Sciatic nerve (tissue), 2 donors: ENCODE results near the gene CRYAB. TPM values are rescaled to one million over a fixed set of nuclear protein-coding genes. Genes with fewer than 3 reads are reported as not detected.

Experiments used
- ATAC-seq: fragments of 200-7000 bp; cut with Tn5 transposase; one replicate; pipeline ENCODE4 v1.9.1; 2020; ENCODE audit warnings: mild to moderate bottlenecking, moderate library complexity
- DNase-seq: peaks from one replicate; pipeline ENCODE4 v3.0.0-alpha.2; 2020; ENCODE audit warnings: low spot score
- intact Hi-C: fragments of 100-400 bp; cut with DNase I; formaldehyde crosslinking; loops from one replicate; pipeline ENCODE4 v1.14.2; 2022
- total RNA-seq: library from RNA; stranded (reverse); fragmentation: NEBNext Ultra II Directional; extraction: Animal tissue kit (Norgen Biotek cat#: 25700); gene quantifications from one replicate; pipeline ENCODE4 v1.2.1, GENCODE V29; 2021
- donor health status: DM: no; HTN: no; CAD: no.
- donor health status: DM: no; HTN: no; CAD: no.

CRYAB gene
- total RNA-seq, 1 donor from 2014 or later, result 1,238 TPM

GRCh38 chr11:111870113-111870512 is 41.5 kb downstream of the CRYAB start:
- intact Hi-C loops, result no loop called here
- DNase-seq, result no peak
- ATAC-seq, result no peak

- intact Hi-C loops, result no loop called here
- ATAC-seq (no peak), DNase-seq (no peak)
Measured at GRCh38 chr11:111860257-111860656, 51.3 kb downstream of the CRYAB start.

Other genes starting within 250 kb of the CRYAB start
- 37.7 TPM for gene PPP2R1B, start 145.4 kb downstream of the CRYAB start, total RNA-seq
- gene ALG9, start 40.2 kb downstream of the CRYAB start, total RNA-seq, result 27.6 TPM
- 1.7 TPM for gene FDXACB1, start 32.6 kb downstream of the CRYAB start, total RNA-seq
- gene CFAP68, start 32.2 kb downstream of the CRYAB start, total RNA-seq, result 18.8 TPM
- 14.4 TPM for gene HSPB2, start 964 bp upstream of the CRYAB start, total RNA-seq
- gene C11orf52, start 7.1 kb upstream of the CRYAB start, total RNA-seq, result not detected
- gene DIXDC1, start 25.6 kb upstream of the CRYAB start, total RNA-seq, result 45.2 TPM
- gene DLAT, start 113.6 kb upstream of the CRYAB start, total RNA-seq, result 19.4 TPM
- gene PIH1D2, start 162.2 kb upstream of the CRYAB start, total RNA-seq, result 1.8 TPM
- gene NKAPD1, start 162.5 kb upstream of the CRYAB start, total RNA-seq, result 18.1 TPM
- gene TIMM8B, start 175.0 kb upstream of the CRYAB start, total RNA-seq, result 30.8 TPM
- gene SDHD, start 175.1 kb upstream of the CRYAB start, total RNA-seq, result 75.5 TPM